HG02571 (cell line): Measurements from ENCODE around the gene TULP4.
"Not testable (repeated sequence)": the region's sequence is repeated elsewhere in the genome, so short reads cannot be mapped to it uniquely, and the experiment has no call there.

ENCODE experiments used
- ATAC-seq: cut with Tn5 transposase; IDR thresholded peaks from one replicate; pipeline ENCODE4 v1.9.1; 2021; ENCODE audit warnings: mild to moderate bottlenecking, moderate library complexity; ENCODE audit not compliant: unreplicated experiment

TULP4 gene

DNA sequence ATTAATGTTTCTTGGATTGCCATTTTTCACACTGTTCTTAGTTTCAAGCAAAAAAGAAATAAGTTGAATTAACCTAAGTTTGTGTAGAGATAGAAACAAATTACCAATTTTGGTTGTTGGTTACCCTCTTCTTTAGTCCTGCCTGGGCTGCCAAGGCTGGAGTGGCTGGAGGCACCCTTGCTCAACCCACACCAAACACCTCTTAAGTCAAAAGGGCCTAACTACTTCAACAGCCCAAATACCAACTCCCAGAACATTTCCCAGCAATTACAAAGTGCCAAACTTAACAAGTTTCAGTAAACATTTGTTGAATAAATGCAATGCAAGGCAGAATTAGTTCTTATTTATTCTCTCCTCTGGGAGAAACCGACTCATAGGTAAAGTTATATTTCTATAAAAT, 209.5 kb downstream of the TULP4 start:
- no peak for ATAC-seq

DNA sequence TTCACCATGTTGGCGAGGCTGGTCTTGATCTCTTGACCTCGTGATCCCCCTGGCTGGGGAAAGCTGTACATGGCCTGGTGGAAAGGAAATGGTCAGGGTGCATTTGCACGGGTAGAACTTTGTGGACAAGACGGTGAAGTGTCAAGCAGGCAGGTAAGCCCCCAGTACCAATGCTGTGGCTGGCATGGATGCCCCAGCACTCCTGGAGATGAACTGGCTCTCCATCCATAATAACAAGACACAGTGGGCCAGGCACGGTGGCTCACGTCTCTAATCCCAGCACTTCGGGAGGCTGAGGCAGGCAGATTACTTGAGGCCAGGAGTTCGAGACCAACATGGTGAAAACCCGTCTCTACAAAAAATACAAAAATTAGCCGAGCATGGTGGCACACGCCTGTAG, 210.4 kb downstream of the TULP4 start:
- no peak for ATAC-seq

DNA sequence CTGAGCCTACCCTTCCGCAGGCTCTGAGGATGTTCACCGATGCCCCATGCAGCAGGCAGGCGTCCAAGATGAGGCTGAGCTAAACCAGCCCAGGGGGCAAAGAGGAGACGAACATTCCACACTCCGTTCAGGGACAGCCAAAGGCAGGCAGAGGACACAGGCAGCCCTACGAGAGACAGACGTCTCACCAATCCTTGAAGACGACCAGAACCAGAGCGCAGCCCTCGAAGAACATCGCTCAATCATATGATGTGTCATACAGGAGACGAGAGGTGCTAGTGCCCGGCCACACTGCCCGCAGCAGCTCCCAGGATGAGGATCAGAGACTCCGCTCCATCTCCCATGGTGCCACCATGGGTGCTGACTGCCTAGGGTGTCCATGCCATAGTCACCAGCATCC, 212.0 kb downstream of the TULP4 start:
- ATAC-seq: no peak

DNA sequence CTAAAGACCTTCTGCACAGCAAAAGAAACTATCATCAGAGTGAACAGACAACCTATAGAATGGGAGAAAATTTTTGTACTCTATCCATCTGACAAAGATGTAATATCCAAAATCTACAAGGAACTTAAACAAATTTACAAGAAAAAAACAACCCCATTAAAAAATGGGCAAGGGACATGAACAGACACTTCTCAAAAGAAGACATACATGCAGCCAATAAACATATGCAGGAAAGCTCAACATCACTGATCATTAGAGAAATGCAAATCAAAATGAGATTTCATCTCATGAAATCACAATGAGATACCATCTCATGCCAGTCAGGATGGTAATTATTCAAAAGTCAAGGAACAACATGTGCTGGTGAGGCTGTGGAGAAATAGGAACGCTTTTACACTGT, 215.6 kb downstream of the TULP4 start:
- not testable (repeated sequence) for ATAC-seq

DNA sequence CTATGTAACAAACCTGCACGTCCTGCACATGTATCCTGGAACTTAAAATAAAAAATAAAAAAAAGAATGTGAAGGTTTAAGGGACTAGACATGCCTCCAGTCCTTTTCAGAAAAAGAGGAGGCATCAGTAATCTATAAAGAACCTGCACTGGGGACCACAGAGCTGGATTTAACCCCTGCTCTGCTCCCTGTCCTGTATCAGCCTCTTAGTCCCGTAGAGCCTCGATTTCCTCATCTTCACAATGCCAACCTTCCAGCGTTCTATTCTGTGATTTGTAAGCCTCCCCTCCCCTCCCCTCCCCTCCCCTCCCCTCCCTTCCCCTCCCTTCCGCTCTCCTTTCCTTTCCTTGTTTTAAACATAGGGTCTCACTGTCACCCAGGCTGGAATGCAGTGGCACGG, 216.6 kb downstream of the TULP4 start:
- no peak for ATAC-seq

DNA sequence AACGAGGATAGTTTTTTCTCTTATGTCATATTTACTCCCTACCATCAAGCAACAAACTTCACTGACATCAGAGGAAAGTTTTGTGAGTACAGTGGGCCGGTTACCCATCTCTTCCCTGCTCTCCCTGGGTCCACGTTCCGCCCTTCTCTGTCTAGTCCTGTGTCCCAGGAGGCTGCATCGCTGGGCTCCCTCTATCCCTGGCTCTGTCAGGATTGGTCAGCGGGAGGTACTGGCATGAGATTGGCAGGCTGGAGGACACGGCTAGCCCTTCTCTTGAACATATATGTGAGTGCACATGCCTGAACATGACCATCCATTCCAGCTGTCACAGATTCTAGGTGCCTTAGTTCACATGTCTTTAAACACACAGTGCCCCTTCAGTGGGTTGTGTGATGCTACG, 217.4 kb downstream of the TULP4 start:
- no peak for ATAC-seq

DNA sequence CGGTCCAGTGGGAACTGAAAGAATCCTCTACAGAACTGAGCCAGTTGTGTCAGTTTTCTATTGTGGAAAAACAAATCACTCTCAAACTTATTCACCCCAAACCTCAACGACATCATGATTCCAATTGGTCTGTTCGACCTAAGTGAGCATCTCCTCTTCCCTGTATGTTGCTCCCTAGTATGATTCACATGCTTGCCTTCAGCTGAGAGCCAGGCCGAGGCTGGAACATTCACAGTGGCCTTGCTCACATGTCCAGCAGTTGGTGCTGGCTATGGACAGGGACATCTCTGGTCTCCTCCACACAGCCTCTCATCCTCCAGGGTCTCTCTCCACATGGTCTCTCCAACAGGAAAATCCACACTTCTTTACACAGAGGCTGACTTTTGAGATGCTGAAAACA, 219.3 kb downstream of the TULP4 start:
- ATAC-seq: no peak

DNA sequence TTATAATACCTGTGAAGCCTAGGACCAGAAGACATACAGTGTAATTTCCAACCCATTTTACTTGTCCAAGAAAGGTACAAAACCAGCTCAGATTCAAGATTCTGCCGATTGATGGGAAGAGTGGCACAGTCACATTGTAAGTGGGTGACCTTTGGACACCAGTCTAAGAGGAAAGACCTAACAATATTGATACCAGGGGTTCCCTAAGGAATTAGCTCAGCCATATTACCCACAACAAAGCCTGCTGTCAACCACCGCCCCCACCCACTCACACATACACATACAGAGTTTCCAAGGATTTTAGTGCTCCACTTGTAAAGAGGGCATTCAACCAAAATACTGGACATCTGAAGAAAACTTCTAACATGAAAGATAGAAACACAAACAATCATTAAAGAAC, 219.7 kb downstream of the TULP4 start:
- no peak for ATAC-seq

DNA sequence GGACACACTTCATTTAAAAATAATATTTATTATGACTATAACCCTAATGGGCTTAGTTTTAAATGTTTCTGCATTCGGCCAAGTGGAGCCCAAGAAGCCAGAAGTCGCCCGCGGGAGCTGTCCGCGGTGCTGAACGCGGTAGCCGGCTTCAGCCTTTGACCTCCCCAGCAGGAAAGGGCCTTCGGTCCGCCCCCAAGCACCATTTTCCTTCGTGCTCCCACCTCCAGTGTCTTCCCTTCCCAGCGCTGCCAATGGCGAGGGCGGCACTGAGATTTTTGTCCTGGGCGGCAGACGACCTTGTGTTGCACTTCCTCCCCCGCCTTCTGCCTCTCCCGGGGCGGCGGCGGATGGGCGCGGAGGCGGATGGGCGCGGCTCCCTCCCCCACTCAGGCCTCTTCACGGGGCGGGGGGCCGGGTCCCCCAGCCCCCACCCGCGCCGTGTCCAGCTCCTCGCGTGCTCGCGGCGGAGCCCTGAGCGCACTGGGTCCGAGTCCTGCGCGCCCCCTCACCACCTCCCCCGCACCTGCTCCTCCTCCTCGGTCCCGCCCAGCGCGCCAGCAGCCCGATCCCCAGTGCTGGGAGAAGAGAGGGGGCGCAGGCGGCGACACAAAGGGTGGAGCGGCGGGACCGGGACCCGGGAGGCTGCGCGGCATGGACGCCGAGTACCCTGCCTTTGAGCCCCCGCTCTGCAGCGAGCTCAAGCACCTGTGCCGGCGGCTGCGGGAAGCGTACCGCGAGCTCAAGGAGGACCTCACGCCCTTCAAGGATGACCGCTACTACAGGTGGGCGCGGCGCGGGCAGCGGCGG, 224.0 kb downstream of the TULP4 start:
- no peak for ATAC-seq

DNA sequence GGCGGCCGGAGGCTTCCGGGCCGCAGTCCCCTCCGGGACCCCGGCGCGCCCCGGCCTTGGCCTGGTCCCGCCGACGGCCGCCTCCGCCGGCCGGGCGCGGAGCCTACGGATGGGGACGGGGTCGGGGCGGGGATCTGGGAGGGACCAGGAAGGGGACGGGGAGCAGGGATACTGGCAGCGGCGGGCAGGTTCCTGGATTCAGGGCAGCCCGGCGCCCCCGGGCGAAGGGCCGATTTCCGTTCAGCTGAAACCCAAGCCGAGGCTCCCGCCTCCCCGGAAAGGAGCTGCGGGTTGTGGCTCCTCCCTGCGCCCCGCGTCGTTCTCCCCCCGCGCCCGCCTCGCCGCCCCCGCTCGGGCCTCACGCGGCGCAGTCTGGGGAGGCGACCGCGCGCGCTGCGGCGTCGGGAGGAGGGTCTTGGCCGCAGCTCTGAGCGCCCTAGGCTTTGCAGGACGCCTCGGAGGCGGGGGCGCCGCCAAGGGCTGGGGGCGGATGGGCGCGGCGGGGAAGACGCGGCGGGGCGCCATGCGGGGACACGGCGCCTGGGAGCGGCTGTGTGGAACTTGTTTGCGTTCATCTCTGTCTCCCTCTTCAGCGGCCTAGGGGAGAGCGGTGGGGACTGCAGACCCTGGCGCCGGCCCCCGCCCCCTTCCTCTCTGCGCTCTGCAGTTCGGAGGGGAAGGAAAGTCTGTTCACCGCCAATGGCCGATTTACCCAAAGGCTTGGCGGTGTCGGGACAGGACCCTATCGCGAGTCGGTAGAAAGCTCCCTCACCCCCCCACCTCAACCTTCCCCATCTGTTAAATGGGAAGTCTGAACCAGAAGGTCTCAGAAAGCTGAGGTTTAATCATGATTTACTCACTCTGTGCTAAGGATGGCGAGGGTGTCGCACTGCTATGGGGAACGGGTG, 224.9 kb downstream of the TULP4 start:
- ATAC-seq: no peak

DNA sequence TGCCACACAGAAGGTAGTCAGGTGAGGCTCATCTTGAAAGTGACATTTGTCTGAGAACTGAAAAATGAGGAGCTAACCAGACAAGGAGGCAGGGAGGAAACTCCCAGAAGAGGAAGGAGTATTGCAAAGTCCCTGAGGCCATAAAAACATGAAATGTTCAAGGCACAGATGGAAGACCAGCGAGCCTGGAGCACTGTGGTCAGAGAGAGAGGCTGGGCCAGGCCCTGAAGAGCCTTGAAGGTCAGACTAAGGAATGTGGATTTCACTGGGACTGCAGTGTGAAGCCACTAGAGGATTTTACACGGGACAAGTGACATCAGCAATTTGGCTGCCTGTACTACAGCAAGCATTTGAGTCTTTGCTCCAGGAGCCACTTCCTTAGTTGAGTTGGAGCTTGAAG, 226.5 kb downstream of the TULP4 start:
- no peak for ATAC-seq

DNA sequence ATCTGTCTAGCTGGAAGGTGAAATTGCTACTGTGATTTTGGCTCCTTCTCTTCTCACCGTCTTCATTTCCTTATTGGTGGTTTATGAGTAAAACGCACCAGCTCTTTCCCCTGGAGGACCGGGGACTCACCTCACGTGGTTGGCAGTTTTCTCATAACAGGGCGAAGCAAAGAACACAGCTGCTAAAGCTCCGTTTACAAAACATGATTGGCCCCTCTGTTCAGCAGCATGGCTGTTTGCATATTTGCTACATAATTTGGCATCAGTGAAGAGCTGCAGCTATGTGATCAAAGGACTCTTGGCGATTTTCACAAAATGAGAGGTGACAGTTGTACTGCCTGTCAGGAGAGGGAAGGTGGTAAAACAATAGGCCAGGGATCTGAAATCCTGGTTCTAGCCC, 227.1 kb downstream of the TULP4 start:
- ATAC-seq: no peak

DNA sequence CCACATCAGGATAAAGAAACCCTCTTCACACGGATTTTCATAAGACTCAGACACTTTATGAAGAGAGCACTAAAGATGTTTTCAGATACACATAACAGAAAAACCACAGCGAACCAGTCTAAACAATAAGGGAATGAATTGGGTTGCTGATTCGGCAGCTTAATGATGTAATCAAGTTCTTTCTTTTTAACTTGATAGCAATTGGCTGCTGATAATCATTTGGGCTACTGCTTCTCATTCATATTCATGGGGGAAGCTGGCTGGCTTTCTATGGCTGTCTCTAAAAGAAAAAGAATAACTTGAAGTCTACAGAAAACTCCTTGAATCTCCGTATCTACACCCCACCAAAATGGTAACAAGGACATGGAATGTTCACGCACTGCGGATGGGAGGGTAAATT, 227.6 kb downstream of the TULP4 start:
- no peak for ATAC-seq

DNA sequence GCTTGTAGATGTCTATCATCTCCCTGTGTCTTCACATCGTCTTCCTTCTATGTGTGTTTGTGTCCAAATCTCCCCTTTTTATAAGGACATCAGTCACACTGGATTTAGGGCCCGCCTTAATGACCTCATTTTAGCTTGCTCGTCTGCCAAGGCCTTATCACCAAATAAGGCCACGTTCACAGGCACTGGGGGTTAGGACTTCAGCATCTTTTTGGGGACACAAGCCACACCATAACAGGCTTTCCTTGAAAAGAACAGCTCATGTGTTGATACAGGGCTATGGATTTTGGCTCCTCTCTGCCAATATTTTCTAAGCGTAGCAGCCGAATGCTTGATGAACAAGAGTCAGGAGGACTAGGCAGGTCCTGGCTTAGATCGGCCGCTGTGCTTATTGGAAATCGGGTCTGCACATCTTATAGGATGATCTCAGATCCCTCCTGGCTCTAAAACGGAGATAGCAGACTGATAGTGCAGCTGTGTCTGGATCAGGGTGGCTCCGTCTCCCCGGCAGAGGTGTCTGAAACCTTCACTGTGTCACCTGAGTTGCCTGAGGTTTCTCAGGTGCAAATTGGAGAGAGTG, 231.4 kb downstream of the TULP4 start:
- ATAC-seq: no peak

DNA sequence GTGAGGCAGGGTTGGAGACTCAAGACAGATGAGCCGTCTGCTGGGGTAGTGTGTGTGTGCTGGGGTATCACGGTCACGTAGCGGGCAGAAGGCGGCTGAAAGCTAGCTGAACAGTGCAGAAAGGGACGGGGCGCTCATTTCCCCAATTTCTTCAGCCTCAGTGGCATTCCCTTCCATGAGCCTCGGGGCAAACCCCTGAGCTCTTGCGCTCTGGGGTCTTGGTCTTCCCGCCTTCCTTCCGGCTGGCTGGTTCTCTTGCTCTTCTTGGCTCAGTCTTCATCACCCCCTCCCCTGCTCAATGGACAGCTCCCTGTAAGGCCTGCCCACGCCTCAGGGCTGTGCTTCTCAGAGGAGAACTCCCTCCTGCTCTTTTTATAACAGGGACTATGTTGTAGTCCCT, 232.2 kb downstream of the TULP4 start:
- ATAC-seq: no peak

DNA sequence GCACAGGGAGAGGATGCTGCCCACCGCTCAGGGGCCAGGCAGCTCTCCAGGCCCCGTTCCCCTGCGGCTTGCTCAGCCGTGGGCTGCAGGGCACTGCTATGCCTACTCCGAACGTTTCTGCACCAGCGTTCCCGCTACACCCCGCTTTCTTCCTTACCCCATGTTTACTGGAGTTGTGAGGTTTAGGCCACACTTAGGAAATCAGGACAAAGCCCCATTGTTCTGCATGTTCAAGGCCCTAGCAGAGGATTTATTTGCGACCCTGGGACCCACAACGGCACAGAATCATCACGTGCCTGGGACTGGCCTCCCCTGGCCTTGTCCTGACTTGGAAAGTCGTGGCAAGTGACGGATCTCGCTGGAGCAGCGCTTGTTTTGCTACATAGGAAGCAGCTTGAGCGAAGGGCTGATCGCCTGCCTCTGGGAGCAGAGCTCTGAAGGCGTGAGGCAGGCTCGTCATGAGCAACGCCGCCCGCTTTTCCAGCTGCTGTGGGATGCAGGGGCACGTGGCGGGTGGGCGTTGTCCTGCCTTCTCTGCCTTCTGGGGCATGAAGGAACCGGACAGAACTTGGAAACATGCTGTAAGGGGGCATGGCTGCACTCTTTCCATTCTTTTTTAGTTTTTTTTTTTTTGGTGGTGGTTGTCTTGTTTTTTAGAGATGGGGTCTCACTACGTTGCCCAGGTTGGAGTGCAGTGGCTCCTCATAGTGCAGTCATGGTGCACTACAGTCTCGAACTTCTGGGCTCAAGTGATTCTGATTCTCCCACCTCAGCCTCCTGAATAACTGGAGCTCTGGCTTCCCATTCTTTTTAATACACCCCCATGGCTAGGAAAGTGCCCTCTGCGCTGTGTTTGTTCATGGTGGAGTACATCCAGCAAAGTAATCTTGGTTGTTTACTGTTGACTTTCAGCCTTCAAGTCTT, 233.0 kb downstream of the TULP4 start:
- ATAC-seq: no peak

DNA sequence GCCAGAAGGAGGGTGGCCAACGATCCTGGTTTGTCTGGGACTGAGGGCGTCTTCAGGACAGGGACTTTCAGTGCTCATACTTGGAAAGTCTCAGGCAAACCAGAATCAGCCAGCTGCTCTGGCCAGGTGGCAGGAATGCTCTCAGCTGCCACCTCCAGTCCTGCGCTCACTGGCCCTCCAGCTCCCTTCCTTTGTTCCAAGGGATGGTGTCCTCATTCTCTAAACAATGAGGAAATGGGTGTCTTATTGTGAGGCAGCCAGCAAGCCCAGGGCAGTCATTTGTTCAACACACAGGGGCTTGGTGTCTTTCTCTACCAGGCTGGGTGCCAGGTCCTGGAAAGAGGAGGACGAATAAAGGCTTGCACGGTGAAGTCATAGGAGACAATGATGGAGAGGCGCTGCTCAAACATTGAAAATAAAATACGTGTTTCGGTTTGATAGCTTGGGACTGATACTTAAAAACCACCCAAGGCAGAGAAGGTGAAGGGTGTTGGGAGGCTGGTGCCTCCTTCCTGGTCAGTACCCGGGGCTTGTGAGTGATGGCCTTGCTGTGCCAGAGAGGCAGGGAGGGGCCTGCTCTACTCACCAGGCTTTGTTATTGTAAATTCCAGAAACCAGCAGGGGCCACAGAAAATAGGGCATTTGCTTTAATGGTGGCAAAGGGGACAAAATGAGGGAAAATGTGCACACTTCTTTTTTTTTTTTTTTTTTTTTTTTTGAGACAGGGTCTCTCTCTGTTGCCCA, 236.3 kb downstream of the TULP4 start:
- no peak for ATAC-seq

DNA sequence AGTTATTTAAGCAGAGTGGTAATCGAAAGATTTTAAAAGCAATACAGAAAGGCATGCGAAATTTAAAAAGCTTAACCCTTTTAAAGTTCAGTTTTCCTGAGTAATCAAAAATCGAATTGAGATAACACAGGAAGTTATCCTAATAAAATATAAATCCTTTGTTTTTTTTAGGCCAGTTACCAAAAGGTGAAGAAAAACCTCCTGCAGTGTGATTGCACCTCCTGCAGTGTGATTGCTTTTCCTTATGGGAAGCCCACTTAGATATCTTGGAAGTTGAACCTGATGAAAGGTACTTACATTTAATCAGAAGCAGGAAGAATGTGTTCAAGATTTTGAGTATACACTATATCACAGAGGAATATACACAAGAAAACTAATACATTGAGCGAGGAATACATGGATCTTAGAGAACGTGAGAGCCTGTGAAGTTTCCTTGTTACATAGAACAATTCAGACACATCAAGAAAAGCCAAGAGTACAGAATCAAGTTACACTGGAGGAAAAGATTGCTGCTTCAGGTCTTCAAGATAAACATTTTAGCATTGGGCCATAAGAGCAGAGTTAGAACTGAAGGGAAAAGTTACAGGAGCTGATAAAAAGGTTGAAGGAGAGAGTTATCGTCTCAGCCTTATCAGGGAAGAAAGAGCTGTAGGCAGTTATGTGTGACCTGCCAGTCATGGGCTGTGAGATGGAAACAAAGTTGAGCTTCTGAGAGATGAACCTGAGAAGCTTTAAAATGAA, 240.0 kb downstream of the TULP4 start:
- no peak for ATAC-seq

DNA sequence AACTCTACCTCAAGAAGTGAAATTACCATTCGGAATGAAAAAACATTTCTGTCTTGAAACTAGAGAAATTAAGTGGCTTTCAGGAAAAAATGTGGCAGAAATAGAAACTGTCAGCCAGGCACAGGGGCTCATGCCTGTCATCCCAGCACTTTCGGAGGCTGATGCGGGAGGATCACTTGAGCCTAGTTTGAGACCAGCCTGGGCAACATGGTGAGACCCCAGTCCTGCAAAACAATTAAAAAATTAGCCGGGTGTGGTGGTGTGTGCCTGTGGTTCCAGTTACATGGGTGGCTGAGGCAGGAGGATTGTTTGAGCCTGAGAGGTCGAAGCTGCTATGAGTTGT, 240.5 kb downstream of the TULP4 start:
- ATAC-seq: no peak
